GM23248 (cell line): Measurements from ENCODE around the gene RDH16. TPM values are rescaled to one million over a fixed set of nuclear protein-coding genes. Genes with fewer than 3 reads are reported as not detected.
"Not testable (repeated sequence)": the region's sequence is repeated elsewhere in the genome, so short reads cannot be mapped to it uniquely, and the experiment has no call there.

ENCODE experiments used
- DNase-seq: peaks from one replicate; pipeline ENCODE4 v3.0.0-alpha.2; 2015
- H2AFZ ChIP-seq: fragments of 200-600 bp; sonication (generic); 2 replicates; pipeline ENCODE4 v1.6.1; 2016; ENCODE audit warnings: antibody characterized with exemption
- H3F3A ChIP-seq: fragments of 200-600 bp; sonication (generic); 2 replicates; pipeline ENCODE4 v1.6.1; 2016; ENCODE audit warnings: mild to moderate bottlenecking, antibody characterized with exemption, mixed run types; ENCODE audit not compliant: insufficient read depth
- H3K27ac ChIP-seq: fragments of 200-600 bp; sonication (generic); 2 replicates; pipeline ENCODE4 v1.5.1; 2016; ENCODE audit warnings: mild to moderate bottlenecking
- H3K27me3 ChIP-seq: fragments of 200-600 bp; sonication (generic); replicated peaks from 2 replicates; pipeline ENCODE4 v1.6.1; 2016; ENCODE audit warnings: mild to moderate bottlenecking; ENCODE audit not compliant: insufficient read depth
- H3K36me3 ChIP-seq: fragments of 200-600 bp; sonication (generic); 2 replicates; pipeline ENCODE4 v1.6.1; 2016; ENCODE audit warnings: low read depth, mild to moderate bottlenecking
- H3K4me1 ChIP-seq: fragments of 200-600 bp; sonication (generic); 2 replicates; pipeline ENCODE4 v1.6.1; 2016; ENCODE audit warnings: mild to moderate bottlenecking; ENCODE audit not compliant: insufficient read depth
- H3K4me2 ChIP-seq: fragments of 200-600 bp; sonication (generic); one replicate; pipeline ENCODE4 v1.6.1; 2016; ENCODE audit warnings: mild to moderate bottlenecking; ENCODE audit not compliant: unreplicated experiment
- H3K4me3 ChIP-seq: fragments of 200-600 bp; sonication (generic); 2 replicates; pipeline ENCODE4 v1.5.1; 2016; ENCODE audit warnings: mild to moderate bottlenecking
- H3K79me2 ChIP-seq: fragments of 200-600 bp; sonication (generic); 2 replicates; pipeline ENCODE4 v1.6.1; 2016; ENCODE audit warnings: mild to moderate bottlenecking; ENCODE audit not compliant: insufficient read depth
- H3K9ac ChIP-seq: fragments of 200-600 bp; sonication (generic); 2 replicates; pipeline ENCODE4 v1.6.1; 2016; ENCODE audit warnings: mild to moderate bottlenecking
- H3K9me2 ChIP-seq: fragments of 200-600 bp; sonication (generic); 2 replicates; pipeline ENCODE4 v1.6.1; 2016; ENCODE audit warnings: mixed run types, mild to moderate bottlenecking, moderate library complexity; ENCODE audit not compliant: insufficient read depth
- H3K9me3 ChIP-seq: fragments of 200-600 bp; sonication (generic); one replicate; pipeline ENCODE4 v1.6.1; 2017; ENCODE audit warnings: low read depth
- H4K20me1 ChIP-seq: fragments of 200-600 bp; sonication (generic); 2 replicates; pipeline ENCODE4 v1.6.0; 2016; ENCODE audit not compliant: insufficient read depth
- EZH2 ChIP-seq: fragments of 200-600 bp; sonication (generic); IDR thresholded peaks from 2 replicates; pipeline ENCODE4 v1.6.1; 2018; ENCODE audit warnings: antibody characterized with exemption, mild to moderate bottlenecking; ENCODE audit not compliant: insufficient read depth, poor library complexity, severe bottlenecking
- EZH2phosphoT487 ChIP-seq: fragments of 200-600 bp; sonication (generic); IDR thresholded peaks from 2 replicates; pipeline ENCODE4 v1.6.1; 2018; ENCODE audit warnings: antibody characterized with exemption, moderate library complexity, mild to moderate bottlenecking, low read depth; ENCODE audit not compliant: insufficient read depth
- WGBS, 2 experiments: methylation state at CpG; one replicate each; pipeline ENCODE4 v1.1.6; 2015 to 2017; ENCODE audit warnings: low lambda C conversion rate in 2 of 2, low coverage in 1 of 2; ENCODE audit errors: missing lambda C conversion rate in 2 of 2; 5-methylcytosine and 5-hydroxymethylcytosine counted together
- in situ Hi-C: fragments of 300-500 bp; cut with MboI; formaldehyde crosslinking; loops from 2 replicates; pipeline ENCODE4 v1.15.0; 2020
- polyA plus RNA-seq: library from polyadenylated mRNA; unstranded; fragments of >200 nt; fragmentation: Nextera tagmentation; extraction: Ambion mirVana; gene quantifications from 2 replicates; pipeline ENCODE4 v1.2.1, GENCODE V29; 2016
- total RNA-seq: library from RNA; depleted of rRNA; stranded (reverse); fragments of >200 nt; shearing (Covaris generic); gene quantifications from 2 replicates; pipeline ENCODE4 v1.2.3, GENCODE V29; 2014

The RDH16 gene
- total and polyA plus RNA-seq, 2 experiments from 2014 or later: not detected

- no peaks in the 10 kb centered on the region for H3K79me2 ChIP-seq
- no peaks in the 10 kb centered on the region for H3K4me1 ChIP-seq
- no peaks in the 10 kb centered on the region for H3K9me3 ChIP-seq
- no peaks in the 10 kb centered on the region for H3F3A ChIP-seq
- no peaks in the 10 kb centered on the region for H3K9me2 ChIP-seq
- no peaks in the 10 kb centered on the region for H4K20me1 ChIP-seq
- 77 to 91% methylated on average over 2 of the region's 2 CpGs for WGBS, 2 experiments
- H3K27ac ChIP-seq: no peak overlapping the region
- no peaks in the 10 kb centered on the region for H3K36me3 ChIP-seq
- in situ Hi-C loops: no loop called here
- H2AFZ ChIP-seq: no peak overlapping the region
- H3K9ac ChIP-seq: no peak overlapping the region
- no peak for DNase-seq
- TF ChIP-seq EZH2phosphoT487: no peak
- no peak for TF ChIP-seq EZH2
- H3K4me2 ChIP-seq: no peak overlapping the region
- H3K4me3 ChIP-seq: no peak overlapping the region
- H3K27me3 ChIP-seq: peaks cover 7% of the 10 kb centered on the region; the same call in 1 of the 2 replicates
These were observed 8.5 kb downstream of the RDH16 start for GRCh38 chr12:56948881-56949280.

- in situ Hi-C loops: no loop called here
- no peaks in the 10 kb centered on the region for H4K20me1 ChIP-seq
- TF ChIP-seq EZH2: no peak
These were observed 9.0 kb downstream of the RDH16 start for GRCh38 chr12:56948457-56948777.

GRCh38 chr12:56947633-56948456 is 9.6 kb downstream of the RDH16 start:
- in situ Hi-C loops: no loop called here
- WGBS, 2 experiments: 48 to 50% methylated on average over 6 of the region's 6 CpGs
- H3K27ac ChIP-seq: no peak overlapping the region

More at GRCh38 chr12:56948457-56948777, 9.0 kb downstream of the RDH16 start:
- H3K36me3 ChIP-seq: no peaks in the 10 kb centered on the region
- H3K4me3 ChIP-seq: no peak overlapping the region
- H3K79me2 ChIP-seq: no peaks in the 10 kb centered on the region
- DNase-seq: no peak
- H2AFZ ChIP-seq: no peak overlapping the region
- H3F3A ChIP-seq: no peaks in the 10 kb centered on the region
- H3K9me3 ChIP-seq: no peaks in the 10 kb centered on the region
- H3K4me2 ChIP-seq: no peak overlapping the region
- H3K4me1 ChIP-seq: no peaks in the 10 kb centered on the region
- no peaks in the 10 kb centered on the region for H3K9me2 ChIP-seq
- no peak overlapping the region for H3K9ac ChIP-seq
- H3K27ac ChIP-seq: no peak overlapping the region
- H3K27me3 ChIP-seq: peaks cover 7% of the 10 kb centered on the region; the same call in 1 of the 2 replicates

GRCh38 chr12:56943878-56944277 is 13.5 kb downstream of the RDH16 start:
- H3K36me3 ChIP-seq: no peaks in the 10 kb centered on the region
- no peak overlapping the region for H3K27ac ChIP-seq
- peaks cover 12% of the 10 kb centered on the region for H3K4me1 ChIP-seq
- in situ Hi-C loops: no loop called here
- no peaks in the 10 kb centered on the region for H3K9me3 ChIP-seq
- no peak overlapping the region for H3K4me2 ChIP-seq
- H4K20me1 ChIP-seq: 0 out of 2 replicates have a peak, but pooled peaks cover 2% of the 10 kb centered on the region
- 86 to 87% methylated on average over 4 of the region's 4 CpGs for WGBS, 2 experiments
- no peaks in the 10 kb centered on the region for H3K9me2 ChIP-seq
- TF ChIP-seq EZH2 (no peak), EZH2phosphoT487 (no peak)
- no peak for DNase-seq
- H3K4me3 ChIP-seq: no peak overlapping the region
- H3K9ac ChIP-seq: no peak overlapping the region
- H3F3A ChIP-seq: peaks cover 15% of the 10 kb centered on the region
- no peak overlapping the region for H2AFZ ChIP-seq
- H3K79me2 ChIP-seq: no peaks in the 10 kb centered on the region
- no peaks in the 10 kb centered on the region; the same call in 1 of the 2 replicates for H3K27me3 ChIP-seq

More at GRCh38 chr12:56947633-56948456, 9.6 kb downstream of the RDH16 start:
- no peaks in the 10 kb centered on the region for H3K36me3 ChIP-seq
- no peak overlapping the region for H3K4me2 ChIP-seq
- no peaks in the 10 kb centered on the region for H3K79me2 ChIP-seq
- H3K4me3 ChIP-seq: no peak overlapping the region
- no peaks in the 10 kb centered on the region for H3F3A ChIP-seq
- H3K27me3 ChIP-seq: peaks cover 7% of the 10 kb centered on the region; the same call in 1 of the 2 replicates
- TF ChIP-seq EZH2phosphoT487: no peak
- no peak for TF ChIP-seq EZH2
- H4K20me1 ChIP-seq: no peaks in the 10 kb centered on the region
- no peaks in the 10 kb centered on the region for H3K4me1 ChIP-seq
- no peaks in the 10 kb centered on the region for H3K9me3 ChIP-seq
- DNase-seq: no peak
- no peak overlapping the region for H3K9ac ChIP-seq
- H3K9me2 ChIP-seq: no peaks in the 10 kb centered on the region
- H2AFZ ChIP-seq: no peak overlapping the region

- H4K20me1 ChIP-seq, H3K9me3 ChIP-seq, DNase-seq, H2AFZ ChIP-seq, in situ Hi-C loops, H3K79me2 ChIP-seq, H3K9me2 ChIP-seq, H3K27ac ChIP-seq, H3K27me3 ChIP-seq, H3K9ac ChIP-seq, H3K4me3 ChIP-seq, H3K4me2 ChIP-seq, H3K36me3 ChIP-seq: not testable (repeated sequence)
- 91 to 97% methylated on average over 1 of the region's 1 CpG for WGBS, 2 experiments
- H3F3A ChIP-seq: peaks cover 15% of the 10 kb centered on the region
- H3K4me1 ChIP-seq: peaks cover 12% of the 10 kb centered on the region
These were observed 14.0 kb downstream of the RDH16 start for GRCh38 chr12:56943374-56943773.
